Measurements from ENCODE around the gene RAG2.

GRCh38 chr11:36623494-36623893 is 25.5 kb upstream of the RAG2 start:
- TF ChIP-seq CTCF (IDR thresholded peaks at IDR 0.05; ENCODE audit: borderline replicate concordance, extremely low read depth, low read length, poor library complexity, severe bottlenecking) (no peak), EZH2 (IDR thresholded peaks at IDR 0.05; ENCODE audit: borderline replicate concordance, low read depth, low read length, severe bottlenecking) (no peak)
